ENCODE measurements around the gene LHFPL5. TPM values are rescaled to one million over a fixed set of nuclear protein-coding genes. Genes with fewer than 3 reads are reported as not detected.

LHFPL5 gene
- total and polyA plus RNA-seq, 2 of the 13 experiments (the other 11 are each of a cell fraction or from before 2014, with no cell fraction given), result 0.03 TPM; not detected in 1

- Histone ChIP-seq H4K20me1 (ENCODE audit: insufficient read depth, low read length) (no peaks in the 10 kb centered on the region), H3K4me1 (ENCODE audit: insufficient read depth, low read length) (peaks cover 11% of the 10 kb centered on the region; the same call in 1 of the 2 replicates), H2AFZ (ENCODE audit: low read length) (no peak overlapping the region), H3K79me2 (ENCODE audit: insufficient read depth, low read length) (no peaks in the 10 kb centered on the region), H3K36me3 (replicated peaks in 1 of 2; ENCODE audit: control insufficient read depth in 1 of 2, insufficient read depth in 2 of 2, low read length in 2 of 2) (no peaks in the 10 kb centered on the region), H3K27me3 (ENCODE audit: control insufficient read depth in 1 of 2, insufficient read depth in 2 of 2, low read length in 2 of 2) (0 out of 5 replicates have a peak, but pooled peaks cover 0 to 5% of the 10 kb centered on the region in 2 experiments), H3K9me3 (ENCODE audit: low read length) (no peaks in the 10 kb centered on the region), H3K27ac (ENCODE audit: extremely low read length, insufficient read depth, low read length) (no peak overlapping the region), H3K9ac (ENCODE audit: insufficient read depth, low read depth, low read length) (no peak overlapping the region), H3K4me2 (ENCODE audit: low read depth, low read length) (peak overlapping the region; percentile 52), H3K4me3 (replicated peaks in 1 of 3; ENCODE audit: insufficient read depth in 1 of 3, low read depth in 2 of 3, low read length in 3 of 3) (peak overlapping the region in 1 of 3 experiments; percentile 21; a peak in 2 of 6 replicates)
- ATAC-seq, result peak; percentile 61
- 25% methylated on average over 13 of the region's 14 CpGs for WGBS (ENCODE audit: low lambda C conversion rate)
- intact Hi-C loops (cut with micrococcal nuclease; ENCODE audit: unreplicated experiment), result no loop called here
- peak; percentile 30 for DNase-seq (ENCODE audit: low spot score)
- no TSS peak for BruUV-seq (replicated peaks)
- CTCF ChIA-PET (ENCODE audit: low intra/inter-chr PET ratio, low total read pairs), result no interaction called here
- peak; percentile 42 for FAIRE-seq
- in situ Hi-C loops (cut with HindIII; ENCODE audit: extremely low pct_ligation_motif_present, low pct_unique_long_range_greater_than_20kb), result no loop called here
- POLR2A ChIA-PET, result interaction anchor here (1.5 kb wide), 1 partner anchor 18 kb away, joined by 3 read pairs; no protein-coding TSS in a partner anchor
- no peak for TF ChIP-seq ZNF484 (CRISPR knock-in tag; IDR thresholded peaks at IDR 0.05; ENCODE audit: borderline replicate concordance, low read depth)
- TF ChIP-seq, protein P1, sequence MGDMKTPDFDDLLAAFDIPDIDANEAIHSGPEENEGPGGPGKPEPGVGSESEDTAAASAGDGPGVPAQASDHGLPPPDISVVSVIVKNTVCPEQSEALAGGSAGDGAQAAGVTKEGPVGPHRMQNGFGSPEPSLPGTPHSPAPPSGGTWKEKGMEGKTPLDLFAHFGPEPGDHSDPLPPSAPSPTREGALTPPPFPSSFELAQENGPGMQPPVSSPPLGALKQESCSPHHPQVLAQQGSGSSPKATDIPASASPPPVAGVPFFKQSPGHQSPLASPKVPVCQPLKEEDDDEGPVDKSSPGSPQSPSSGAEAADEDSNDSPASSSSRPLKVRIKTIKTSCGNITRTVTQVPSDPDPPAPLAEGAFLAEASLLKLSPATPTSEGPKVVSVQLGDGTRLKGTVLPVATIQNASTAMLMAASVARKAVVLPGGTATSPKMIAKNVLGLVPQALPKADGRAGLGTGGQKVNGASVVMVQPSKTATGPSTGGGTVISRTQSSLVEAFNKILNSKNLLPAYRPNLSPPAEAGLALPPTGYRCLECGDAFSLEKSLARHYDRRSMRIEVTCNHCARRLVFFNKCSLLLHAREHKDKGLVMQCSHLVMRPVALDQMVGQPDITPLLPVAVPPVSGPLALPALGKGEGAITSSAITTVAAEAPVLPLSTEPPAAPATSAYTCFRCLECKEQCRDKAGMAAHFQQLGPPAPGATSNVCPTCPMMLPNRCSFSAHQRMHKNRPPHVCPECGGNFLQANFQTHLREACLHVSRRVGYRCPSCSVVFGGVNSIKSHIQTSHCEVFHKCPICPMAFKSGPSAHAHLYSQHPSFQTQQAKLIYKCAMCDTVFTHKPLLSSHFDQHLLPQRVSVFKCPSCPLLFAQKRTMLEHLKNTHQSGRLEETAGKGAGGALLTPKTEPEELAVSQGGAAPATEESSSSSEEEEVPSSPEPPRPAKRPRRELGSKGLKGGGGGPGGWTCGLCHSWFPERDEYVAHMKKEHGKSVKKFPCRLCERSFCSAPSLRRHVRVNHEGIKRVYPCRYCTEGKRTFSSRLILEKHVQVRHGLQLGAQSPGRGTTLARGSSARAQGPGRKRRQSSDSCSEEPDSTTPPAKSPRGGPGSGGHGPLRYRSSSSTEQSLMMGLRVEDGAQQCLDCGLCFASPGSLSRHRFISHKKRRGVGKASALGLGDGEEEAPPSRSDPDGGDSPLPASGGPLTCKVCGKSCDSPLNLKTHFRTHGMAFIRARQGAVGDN (CRISPR knock-in tag; IDR thresholded peaks at IDR 0.05), result peak; percentile 38
- TF ChIP-seq ZNF816 (CRISPR knock-in tag; IDR thresholded peaks at IDR 0.05; ENCODE audit: borderline replicate concordance), result no peak
- TF ChIP-seq, protein P2, sequence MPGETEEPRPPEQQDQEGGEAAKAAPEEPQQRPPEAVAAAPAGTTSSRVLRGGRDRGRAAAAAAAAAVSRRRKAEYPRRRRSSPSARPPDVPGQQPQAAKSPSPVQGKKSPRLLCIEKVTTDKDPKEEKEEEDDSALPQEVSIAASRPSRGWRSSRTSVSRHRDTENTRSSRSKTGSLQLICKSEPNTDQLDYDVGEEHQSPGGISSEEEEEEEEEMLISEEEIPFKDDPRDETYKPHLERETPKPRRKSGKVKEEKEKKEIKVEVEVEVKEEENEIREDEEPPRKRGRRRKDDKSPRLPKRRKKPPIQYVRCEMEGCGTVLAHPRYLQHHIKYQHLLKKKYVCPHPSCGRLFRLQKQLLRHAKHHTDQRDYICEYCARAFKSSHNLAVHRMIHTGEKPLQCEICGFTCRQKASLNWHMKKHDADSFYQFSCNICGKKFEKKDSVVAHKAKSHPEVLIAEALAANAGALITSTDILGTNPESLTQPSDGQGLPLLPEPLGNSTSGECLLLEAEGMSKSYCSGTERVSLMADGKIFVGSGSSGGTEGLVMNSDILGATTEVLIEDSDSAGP (CRISPR knock-in tag; IDR thresholded peaks at IDR 0.05; ENCODE audit: borderline replicate concordance), result no peak
- 0 out of 2 replicates have a peak, but pooled peaks have one; percentile 10 for TF ChIP-seq GABPA (IDR thresholded peaks at IDR 0.05; ENCODE audit: low read depth, low read length)
- TF ChIP-seq GABPA (CRISPR knock-in tag; IDR thresholded peaks at IDR 0.05; ENCODE audit: low read depth), result peak; percentile 36
- TF ChIP-seq, protein P3, sequence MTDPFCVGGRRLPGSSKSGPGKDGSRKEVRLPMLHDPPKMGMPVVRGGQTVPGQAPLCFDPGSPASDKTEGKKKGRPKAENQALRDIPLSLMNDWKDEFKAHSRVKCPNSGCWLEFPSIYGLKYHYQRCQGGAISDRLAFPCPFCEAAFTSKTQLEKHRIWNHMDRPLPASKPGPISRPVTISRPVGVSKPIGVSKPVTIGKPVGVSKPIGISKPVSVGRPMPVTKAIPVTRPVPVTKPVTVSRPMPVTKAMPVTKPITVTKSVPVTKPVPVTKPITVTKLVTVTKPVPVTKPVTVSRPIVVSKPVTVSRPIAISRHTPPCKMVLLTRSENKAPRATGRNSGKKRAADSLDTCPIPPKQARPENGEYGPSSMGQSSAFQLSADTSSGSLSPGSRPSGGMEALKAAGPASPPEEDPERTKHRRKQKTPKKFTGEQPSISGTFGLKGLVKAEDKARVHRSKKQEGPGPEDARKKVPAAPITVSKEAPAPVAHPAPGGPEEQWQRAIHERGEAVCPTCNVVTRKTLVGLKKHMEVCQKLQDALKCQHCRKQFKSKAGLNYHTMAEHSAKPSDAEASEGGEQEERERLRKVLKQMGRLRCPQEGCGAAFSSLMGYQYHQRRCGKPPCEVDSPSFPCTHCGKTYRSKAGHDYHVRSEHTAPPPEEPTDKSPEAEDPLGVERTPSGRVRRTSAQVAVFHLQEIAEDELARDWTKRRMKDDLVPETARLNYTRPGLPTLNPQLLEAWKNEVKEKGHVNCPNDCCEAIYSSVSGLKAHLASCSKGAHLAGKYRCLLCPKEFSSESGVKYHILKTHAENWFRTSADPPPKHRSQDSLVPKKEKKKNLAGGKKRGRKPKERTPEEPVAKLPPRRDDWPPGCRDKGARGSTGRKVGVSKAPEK (CRISPR knock-in tag; IDR thresholded peaks at IDR 0.05; ENCODE audit: borderline replicate concordance), result 0 out of 2 replicates have a peak, but pooled peaks have one; percentile 33
- TF ChIP-seq FOSL1 (CRISPR knock-in tag; IDR thresholded peaks at IDR 0.05; ENCODE audit: borderline replicate concordance), result 0 out of 2 replicates have a peak, but pooled peaks have one; percentile 17
- no peak for TF ChIP-seq ZSCAN22 (CRISPR knock-in tag; IDR thresholded peaks at IDR 0.05)
- no peak for TF ChIP-seq NBN (conservative IDR thresholded peaks at IDR 0.05)
- no peak for TF ChIP-seq SNRNP70 (IDR thresholded peaks at IDR 0.05; ENCODE audit: low read depth, low read length)
- TF ChIP-seq KLF13 (CRISPR knock-in tag; IDR thresholded peaks at IDR 0.05), result no peak
- no peak for TF ChIP-seq ZBTB20 (CRISPR knock-in tag; IDR thresholded peaks at IDR 0.05; ENCODE audit: borderline replicate concordance, low read depth)
Measured at GRCh38 chr6:35810971-35811698, 6.0 kb downstream of the LHFPL5 start.
